OCI-LY3 (cell line): ENCODE results near the gene TCEA2.

Experiments used
- H2AFZ ChIP-seq: fragments of 200-600, 300-600 bp; shearing (Covaris generic); 2 replicates; pipeline ENCODE4 v1.6.0; 2014; ENCODE audit warnings: antibody characterized with exemption, low read depth, low read length
- H3K27ac ChIP-seq: fragments of 200-600, 300-600 bp; sonication (generic); 2 replicates; pipeline ENCODE4 v1.5.1; 2014; ENCODE audit warnings: mild to moderate bottlenecking, low read length, moderate library complexity, mixed read lengths
- H3K27me3 ChIP-seq: fragments of 200-600, 300-600 bp; sonication (generic); 2 replicates; pipeline ENCODE4 v1.6.1; 2014; ENCODE audit warnings: low read depth, low read length, mixed read lengths
- H3K36me3 ChIP-seq: fragments of 200-600, 300-600 bp; sonication (generic); replicated peaks from 2 replicates; pipeline ENCODE3; 2014; ENCODE audit warnings: low read depth, low read length, mixed read lengths
- H3K4me1 ChIP-seq: fragments of 300-600, 200-600 bp; sonication (generic); 2 replicates; pipeline ENCODE4 v1.6.1; 2014; ENCODE audit warnings: low read length, mixed read lengths
- H3K4me2 ChIP-seq: fragments of 200-600, 300-600 bp; sonication (generic); 2 replicates; pipeline ENCODE4 v1.6.1; 2014; ENCODE audit warnings: low read length, mixed read lengths
- H3K4me3 ChIP-seq: fragments of 300-600, 200-600 bp; sonication (generic); 2 replicates; pipeline ENCODE4 v1.5.1; 2014; ENCODE audit warnings: antibody characterized with exemption, mild to moderate bottlenecking, low read length, moderate library complexity
- H3K79me2 ChIP-seq: fragments of 300-600, 200-600 bp; shearing (Covaris generic); 2 replicates; pipeline ENCODE4 v1.6.1; 2014; ENCODE audit warnings: mild to moderate bottlenecking, low read length, mixed read lengths
- H3K9ac ChIP-seq: fragments of 300-600, 200-600 bp; shearing (Covaris generic); 2 replicates; pipeline ENCODE4 v1.6.0; 2014; ENCODE audit warnings: mild to moderate bottlenecking, low read length, moderate library complexity
- H3K9me3 ChIP-seq: fragments of 200-600, 300-600 bp; shearing (Covaris generic); 2 replicates; pipeline ENCODE4 v1.6.1; 2014; ENCODE audit warnings: low read length, mixed read lengths; ENCODE audit not compliant: insufficient read depth
- H4K20me1 ChIP-seq: fragments of 200-600, 300-600 bp; sonication (generic); 2 replicates; pipeline ENCODE4 v1.6.1; 2016; ENCODE audit warnings: low read length, mixed read lengths; ENCODE audit not compliant: insufficient read depth
- EZH2phosphoT487 ChIP-seq: fragments of 200-600 bp; shearing (Covaris generic); IDR thresholded peaks from 2 replicates; pipeline ENCODE4 v1.6.1; 2018; ENCODE audit warnings: antibody characterized with exemption, mixed run types, low read depth
- TF ChIP-seq, protein P1 (sequence below): fragments of 200-600, 300-600 bp; sonication (generic); IDR thresholded peaks from 2 replicates; pipeline ENCODE4 v1.5.1; 2014; ENCODE audit warnings: antibody characterized with exemption, low read length, low read depth

Gene TCEA2

GRCh38 chr20:64113444-64113775 lies 50.4 kb downstream of the TCEA2 start:
- no peak overlapping the region for H3K27ac ChIP-seq
- no peaks in the 10 kb centered on the region for H4K20me1 ChIP-seq
- no peaks in the 10 kb centered on the region for H3K27me3 ChIP-seq
- no peaks in the 10 kb centered on the region for H3K36me3 ChIP-seq
- no peaks in the 10 kb centered on the region for H3K9me3 ChIP-seq
- no peak overlapping the region for H3K4me3 ChIP-seq
- H3K4me1 ChIP-seq, result no peaks in the 10 kb centered on the region
- H3K79me2 ChIP-seq, result no peaks in the 10 kb centered on the region
- H3K9ac ChIP-seq, result no peak overlapping the region
- H2AFZ ChIP-seq, result no peak overlapping the region
- TF ChIP-seq EZH2phosphoT487, result no peak
- TF ChIP-seq, protein P1, sequence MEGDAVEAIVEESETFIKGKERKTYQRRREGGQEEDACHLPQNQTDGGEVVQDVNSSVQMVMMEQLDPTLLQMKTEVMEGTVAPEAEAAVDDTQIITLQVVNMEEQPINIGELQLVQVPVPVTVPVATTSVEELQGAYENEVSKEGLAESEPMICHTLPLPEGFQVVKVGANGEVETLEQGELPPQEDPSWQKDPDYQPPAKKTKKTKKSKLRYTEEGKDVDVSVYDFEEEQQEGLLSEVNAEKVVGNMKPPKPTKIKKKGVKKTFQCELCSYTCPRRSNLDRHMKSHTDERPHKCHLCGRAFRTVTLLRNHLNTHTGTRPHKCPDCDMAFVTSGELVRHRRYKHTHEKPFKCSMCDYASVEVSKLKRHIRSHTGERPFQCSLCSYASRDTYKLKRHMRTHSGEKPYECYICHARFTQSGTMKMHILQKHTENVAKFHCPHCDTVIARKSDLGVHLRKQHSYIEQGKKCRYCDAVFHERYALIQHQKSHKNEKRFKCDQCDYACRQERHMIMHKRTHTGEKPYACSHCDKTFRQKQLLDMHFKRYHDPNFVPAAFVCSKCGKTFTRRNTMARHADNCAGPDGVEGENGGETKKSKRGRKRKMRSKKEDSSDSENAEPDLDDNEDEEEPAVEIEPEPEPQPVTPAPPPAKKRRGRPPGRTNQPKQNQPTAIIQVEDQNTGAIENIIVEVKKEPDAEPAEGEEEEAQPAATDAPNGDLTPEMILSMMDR, result no peak
- no peak overlapping the region for H3K4me2 ChIP-seq

DNA sequence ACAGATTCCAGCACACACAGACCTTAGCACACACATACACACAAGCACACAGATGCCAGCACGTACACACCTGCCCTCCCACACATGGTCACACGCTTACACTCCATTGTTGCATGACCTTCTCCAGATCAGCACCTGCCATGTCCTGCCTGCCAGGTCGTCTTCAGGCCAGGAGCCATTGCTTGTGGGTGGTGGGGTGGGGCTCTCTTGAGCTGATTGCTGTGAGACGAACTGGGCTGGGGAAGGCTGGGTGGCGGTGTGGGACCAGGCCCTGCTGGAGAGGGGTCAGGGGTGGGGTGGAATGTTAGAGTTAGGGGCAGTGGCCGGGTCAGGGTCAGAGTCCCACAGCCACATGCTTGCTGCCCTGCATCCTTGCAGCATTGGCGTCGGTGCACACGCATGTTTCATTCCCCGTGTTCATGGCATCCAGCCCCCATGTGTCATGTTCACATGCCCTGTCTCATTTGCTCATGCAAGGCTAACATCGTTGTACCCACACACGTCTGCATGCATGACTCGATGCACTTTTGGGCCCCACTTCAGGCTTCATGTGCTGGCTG lies 50.9 kb downstream of the TCEA2 start:
- H4K20me1 ChIP-seq, result no peaks in the 10 kb centered on the region
- H3K79me2 ChIP-seq, result no peaks in the 10 kb centered on the region
- TF ChIP-seq EZH2phosphoT487, result no peak
- H3K36me3 ChIP-seq, result no peaks in the 10 kb centered on the region
- no peak overlapping the region for H2AFZ ChIP-seq
- no peak overlapping the region for H3K4me2 ChIP-seq
- no peaks in the 10 kb centered on the region for H3K4me1 ChIP-seq
- no peak overlapping the region for H3K27ac ChIP-seq
- H3K9ac ChIP-seq, result no peak overlapping the region
- H3K4me3 ChIP-seq, result no peak overlapping the region
- H3K27me3 ChIP-seq, result no peaks in the 10 kb centered on the region
- no peaks in the 10 kb centered on the region for H3K9me3 ChIP-seq

DNA sequence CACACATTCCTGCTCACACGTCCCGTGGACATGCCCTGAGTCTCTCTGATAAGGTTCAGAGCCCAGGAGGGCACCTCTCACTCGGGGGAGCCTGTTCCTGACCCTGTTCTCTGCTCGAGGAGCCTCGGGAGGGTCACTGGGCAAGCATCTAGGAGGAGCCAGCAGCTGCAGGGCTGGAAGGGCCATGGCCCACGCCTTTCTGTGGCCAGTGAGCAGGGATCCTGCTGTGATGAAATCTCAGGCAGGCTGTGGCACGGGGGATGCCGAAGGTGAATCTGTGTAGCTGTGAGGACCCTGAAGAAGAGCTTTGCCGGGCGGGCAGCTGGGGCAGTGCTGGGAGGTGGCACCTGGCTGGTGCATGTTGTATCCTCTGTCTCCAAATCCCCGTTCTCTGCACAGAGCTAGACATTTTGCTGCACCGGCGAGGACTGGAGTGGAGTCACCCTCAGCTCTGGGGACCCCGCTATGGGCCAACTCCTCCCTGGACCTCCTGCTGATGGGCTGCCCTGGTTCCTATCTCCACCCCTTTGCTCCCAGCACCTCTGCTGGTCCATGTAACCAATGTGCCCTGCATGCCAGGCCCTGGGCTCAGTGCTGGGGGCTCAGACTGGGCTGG lies 51.5 kb downstream of the TCEA2 start:
- Histone ChIP-seq H4K20me1 (no peaks in the 10 kb centered on the region), H3K4me3 (no peak overlapping the region), H3K27ac (no peak overlapping the region), H3K36me3 (no peaks in the 10 kb centered on the region), H3K27me3 (no peaks in the 10 kb centered on the region), H3K9me3 (no peaks in the 10 kb centered on the region), H2AFZ (no peak overlapping the region), H3K4me1 (no peaks in the 10 kb centered on the region), H3K9ac (no peak overlapping the region), H3K79me2 (no peaks in the 10 kb centered on the region), H3K4me2 (no peak overlapping the region)
- no peak for TF ChIP-seq EZH2phosphoT487
- TF ChIP-seq, protein P1, result no peak

GRCh38 chr20:64115171-64115911 lies 52.3 kb downstream of the TCEA2 start:
- Histone ChIP-seq H3K27ac (no peak overlapping the region), H3K4me1 (peaks cover 5% of the 10 kb centered on the region), H2AFZ (no peak overlapping the region), H3K79me2 (no peaks in the 10 kb centered on the region), H3K36me3 (no peaks in the 10 kb centered on the region), H3K4me3 (no peak overlapping the region), H3K4me2 (no peak overlapping the region), H4K20me1 (no peaks in the 10 kb centered on the region), H3K9ac (no peak overlapping the region), H3K27me3 (no peaks in the 10 kb centered on the region), H3K9me3 (no peaks in the 10 kb centered on the region)
- TF ChIP-seq EZH2phosphoT487, result no peak
- TF ChIP-seq, protein P1, result no peak
